ELR (cell line): ENCODE data around the gene MGAM2.

Source experiments
- DNase-seq: peaks from one replicate; pipeline ENCODE4 v3.0.0-alpha.2; 2015; ENCODE audit warnings: low read depth

MGAM2 gene

GRCh38 chr7:142176901-142177300 lies 65.4 kb downstream of the MGAM2 start:
- no peak for DNase-seq

DNA sequence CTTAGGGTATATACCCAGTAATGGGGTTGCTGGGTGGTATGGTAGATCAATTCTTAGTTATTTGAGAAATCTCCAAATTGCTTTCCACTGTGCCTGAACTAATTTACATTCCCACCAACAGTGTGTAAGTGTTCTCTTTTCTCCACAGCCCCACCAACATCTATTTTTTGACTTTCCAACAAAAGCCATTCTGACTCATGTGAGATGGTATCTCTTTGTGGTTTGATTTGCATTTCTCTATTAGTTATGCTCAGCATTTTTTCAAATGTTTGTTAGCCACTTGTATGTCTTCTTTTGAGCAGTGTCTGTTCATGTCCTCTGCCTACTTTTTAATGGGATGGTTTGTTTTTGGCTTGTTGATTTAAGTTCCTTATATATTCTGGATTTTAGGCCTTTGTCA lies 66.4 kb downstream of the MGAM2 start:
- peak; percentile 21 for DNase-seq

GRCh38 chr7:142180426-142180825 lies 68.9 kb downstream of the MGAM2 start:
- no peak for DNase-seq

- DNase-seq = no peak
Observed at GRCh38 chr7:142181211-142181610, 69.7 kb downstream of the MGAM2 start.

DNA sequence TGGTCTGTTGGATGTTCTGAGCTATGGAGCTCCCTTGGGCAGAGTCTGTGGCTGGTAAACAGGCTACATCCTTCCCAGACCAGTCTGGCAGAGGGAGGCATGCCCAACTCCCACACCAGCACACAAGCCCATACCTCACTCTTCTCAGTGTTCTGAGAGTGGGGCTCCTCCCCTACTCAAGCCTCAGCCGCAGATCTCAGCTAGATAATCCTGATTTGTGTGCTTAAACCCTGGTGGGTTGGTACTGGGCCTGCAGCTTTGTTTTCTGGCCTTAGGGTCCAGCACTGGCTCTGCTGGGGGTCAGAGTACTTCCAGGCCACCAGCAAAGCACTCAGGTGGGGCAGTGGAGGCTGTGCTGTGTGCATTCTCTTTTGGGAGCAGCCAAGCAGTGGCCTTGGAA lies 70.4 kb downstream of the MGAM2 start:
- DNase-seq = no peak

DNA sequence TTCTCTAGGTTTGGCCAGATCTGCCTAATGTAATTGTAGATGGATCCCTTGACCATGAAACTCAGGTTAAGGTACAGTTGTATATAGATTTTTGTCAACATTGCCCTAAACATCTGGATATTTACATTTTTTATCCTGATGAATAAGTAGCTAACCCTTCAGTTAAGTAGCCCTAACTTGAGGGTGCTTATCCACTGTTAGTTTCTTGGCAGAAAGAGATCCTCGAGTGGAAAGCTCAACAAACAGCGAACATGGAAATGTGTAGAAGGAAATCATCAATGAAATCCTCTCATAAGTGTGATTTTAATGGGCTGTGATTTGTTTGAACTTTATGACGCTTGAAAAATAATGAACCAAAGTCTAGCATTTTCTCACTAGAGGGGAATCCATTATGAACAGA lies 73.6 kb downstream of the MGAM2 start:
- no peak for DNase-seq

GRCh38 chr7:142185801-142186200 lies 74.3 kb downstream of the MGAM2 start:
- DNase-seq = no peak

- peak; percentile 14 for DNase-seq
Observed at GRCh38 chr7:142188154-142188553, 76.6 kb downstream of the MGAM2 start.

- DNase-seq = peak; percentile 13
Observed at GRCh38 chr7:142188846-142189245, 77.3 kb downstream of the MGAM2 start.

DNA sequence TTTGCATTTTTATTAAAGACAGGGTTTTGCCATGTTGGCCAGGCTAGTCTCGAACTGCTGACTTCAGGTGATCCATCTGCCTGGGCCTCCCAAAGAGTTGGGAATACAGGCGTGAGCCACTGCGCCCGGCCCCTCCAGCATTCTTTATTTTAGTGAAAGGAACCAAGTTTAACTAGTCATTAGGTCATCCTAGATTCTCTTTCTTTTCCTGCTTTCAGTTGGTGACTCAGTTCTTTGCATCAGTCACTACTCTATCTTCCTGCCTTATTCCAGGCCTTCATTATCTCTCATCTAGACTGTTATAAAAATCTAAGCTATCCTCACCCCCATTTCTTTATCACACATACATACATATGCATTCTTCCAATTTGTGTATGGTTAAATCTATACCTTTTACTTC lies 82.7 kb downstream of the MGAM2 start:
- DNase-seq = peak; percentile 43

GRCh38 chr7:142196066-142196840 lies 84.7 kb downstream of the MGAM2 start:
- peak; percentile 60 for DNase-seq

- no peak for DNase-seq
Observed at GRCh38 chr7:142200206-142200605, 88.7 kb downstream of the MGAM2 start.

GRCh38 chr7:142228537-142229104 lies 117.1 kb downstream of the MGAM2 start:
- no peak for DNase-seq

GRCh38 chr7:142231716-142232115 lies 120.2 kb downstream of the MGAM2 start:
- DNase-seq = no peak

DNA sequence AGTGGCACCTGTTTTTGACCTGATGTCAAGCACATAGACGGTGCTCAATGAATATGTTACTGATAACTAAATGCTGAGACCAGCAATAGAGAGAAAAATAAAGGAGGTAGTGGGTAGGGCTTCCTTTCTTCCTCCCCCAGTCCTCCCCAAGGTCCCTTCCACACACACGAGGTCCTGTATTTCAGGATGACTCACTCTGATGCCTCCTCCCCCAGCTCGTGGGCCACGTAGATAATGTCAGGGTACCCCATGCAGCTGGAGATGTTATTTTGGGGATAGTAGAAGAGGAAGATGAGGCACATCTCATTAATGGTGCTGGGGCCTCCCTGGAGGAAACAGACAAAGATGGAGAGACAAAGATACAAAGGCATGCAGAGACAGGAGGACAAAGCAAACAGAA lies 129.0 kb downstream of the MGAM2 start:
- no peak for DNase-seq

DNA sequence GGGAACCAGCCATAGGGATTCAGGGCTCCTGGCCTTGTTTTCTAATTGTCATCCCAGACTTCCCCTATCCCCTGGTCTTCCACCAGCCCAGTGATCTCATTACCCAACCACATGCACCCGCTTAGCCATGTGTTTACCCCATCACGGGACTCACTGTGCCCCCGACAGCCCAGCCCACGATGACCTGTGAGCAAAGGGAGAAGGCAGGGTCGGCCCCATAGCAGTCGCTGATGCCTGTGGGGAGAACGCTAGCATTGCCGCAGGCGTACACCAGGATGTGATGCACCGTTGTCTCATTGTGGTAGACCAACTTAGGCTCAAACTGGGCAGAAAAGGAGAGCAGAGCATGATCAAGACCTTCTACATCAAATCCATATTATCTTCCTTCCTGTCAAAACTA lies 132.3 kb downstream of the MGAM2 start:
- DNase-seq = no peak

DNA sequence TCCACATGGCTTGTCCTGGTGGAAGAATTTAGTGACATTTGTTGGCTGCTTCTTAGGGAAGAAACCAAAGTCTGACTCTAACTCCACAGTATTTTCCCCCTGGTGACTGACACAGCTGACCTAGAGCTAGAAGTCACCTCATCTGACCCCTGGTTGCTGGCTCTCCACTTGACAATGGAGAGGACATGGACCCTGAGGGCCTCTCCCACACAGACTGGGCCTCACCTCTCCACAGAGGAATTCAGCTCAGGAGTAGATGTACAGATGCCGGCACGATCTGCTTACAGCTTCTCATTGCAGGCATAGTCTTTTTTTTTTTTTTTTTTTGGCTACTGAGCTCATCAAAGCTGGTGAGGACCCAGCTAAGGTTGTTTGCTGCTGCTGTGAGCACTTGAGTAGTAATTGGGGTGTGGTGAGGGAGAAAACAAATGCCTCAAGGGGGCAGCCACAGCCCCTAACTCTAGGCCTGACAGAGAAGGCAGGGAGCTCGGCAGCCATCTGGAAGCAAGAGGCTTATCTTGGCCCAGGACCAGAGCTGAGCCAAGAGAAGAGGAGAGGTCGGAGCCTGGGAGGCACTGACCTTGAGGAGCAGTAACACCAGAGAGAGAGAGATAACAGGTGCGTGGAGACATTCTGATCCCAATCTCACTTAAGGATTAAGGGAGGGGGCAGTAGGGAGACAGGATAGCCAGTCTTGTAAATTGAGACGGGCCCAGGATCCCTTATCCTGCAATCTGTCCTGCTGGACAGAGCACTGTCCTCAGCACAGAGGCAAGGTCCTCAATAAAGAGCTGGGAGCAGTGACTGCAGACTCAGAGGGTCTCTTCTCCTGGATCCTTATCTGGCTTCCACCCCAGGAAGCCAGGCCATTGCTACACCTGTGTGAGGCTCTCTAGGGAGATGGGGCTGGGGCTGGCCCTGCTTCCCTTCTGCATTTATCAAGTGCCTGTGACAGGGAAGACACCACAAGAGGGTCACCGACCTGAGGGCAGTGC lies 136.9 kb downstream of the MGAM2 start:
- DNase-seq = no peak

GRCh38 chr7:142249918-142250317 lies 138.4 kb downstream of the MGAM2 start:
- no peak for DNase-seq

DNA sequence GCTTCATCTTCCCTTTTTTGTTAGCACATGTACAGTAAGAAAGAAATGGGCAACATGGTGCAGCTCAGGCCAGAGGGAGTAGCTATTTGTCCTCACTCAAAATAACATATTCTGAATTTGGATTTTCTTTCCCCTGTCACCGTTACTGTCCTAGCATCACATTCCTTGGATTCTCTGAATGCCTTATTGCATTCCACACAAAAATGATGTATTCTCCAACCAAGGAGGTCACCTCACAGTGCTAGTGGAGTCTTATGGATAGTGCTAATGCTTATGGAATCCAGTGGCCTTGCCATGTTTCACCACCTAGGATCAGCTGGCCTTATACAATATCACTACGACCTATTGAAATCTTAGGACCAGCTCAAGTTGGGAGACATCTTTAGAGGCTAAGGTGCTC lies 139.2 kb downstream of the MGAM2 start:
- DNase-seq = no peak

DNA sequence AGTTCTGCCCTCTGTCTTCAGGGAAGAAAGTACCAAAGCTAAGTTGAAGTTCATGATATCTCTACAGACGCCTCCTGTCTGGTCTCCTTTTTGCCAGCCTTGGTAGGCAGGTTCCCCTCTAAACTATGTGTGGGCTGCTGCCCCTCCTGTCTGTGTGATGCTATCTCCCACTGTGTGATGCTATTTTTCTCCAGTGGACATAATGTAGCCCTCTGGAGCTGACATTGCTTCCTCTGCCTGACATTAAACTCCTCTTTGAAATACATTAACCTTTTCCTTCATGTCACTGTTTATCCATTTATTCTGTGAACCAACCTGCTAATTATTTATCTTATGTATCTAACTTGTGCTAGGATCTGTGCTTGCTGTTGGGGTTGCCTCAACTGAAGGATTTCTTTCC lies 146.4 kb downstream of the MGAM2 start, which contains the start of gene PRSS58:
TSS of gene PRSS58 (minus strand) at position 101 of the 400 bp plus-strand sequence. CDS start 351 bp downstream, outside the sequence.
- no peak for DNase-seq

- DNase-seq = peak; percentile 21
Observed at GRCh38 chr7:142263598-142264380, 152.3 kb downstream of the MGAM2 start.
